Endodermal cell (in vitro differentiated cells): ENCODE data around the gene KRT6B. TPM values are rescaled to one million over a fixed set of nuclear protein-coding genes. Genes with fewer than 3 reads are reported as not detected.
"Not testable (repeated sequence)": the region's sequence is repeated elsewhere in the genome, so short reads cannot be mapped to it uniquely, and the experiment has no call there.

Experiments
- DNase-seq: peaks from one replicate; pipeline ENCODE4 v3.0.0-alpha.2; 2017
- H3K27ac ChIP-seq: 2 replicates; pipeline ENCODE4 v1.5.1; 2013; ENCODE audit warnings: mild to moderate bottlenecking, low read depth, low read length, moderate library complexity
- H3K27me3 ChIP-seq: 2 replicates; pipeline ENCODE4 v1.6.1; 2013; ENCODE audit warnings: mild to moderate bottlenecking, low read length, moderate library complexity; ENCODE audit not compliant: insufficient read depth, control insufficient read depth, poor library complexity, severe bottlenecking
- H3K36me3 ChIP-seq: 2 replicates; pipeline ENCODE4 v1.7.0; 2013; ENCODE audit warnings: mild to moderate bottlenecking, low read length, moderate library complexity; ENCODE audit not compliant: control insufficient read depth, insufficient read depth
- H3K4me1 ChIP-seq: one replicate; pipeline ENCODE4 v1.7.0; 2013; ENCODE audit warnings: low read length; ENCODE audit not compliant: control insufficient read depth, insufficient read depth
- H3K4me3 ChIP-seq: 2 replicates; pipeline ENCODE4 v1.5.1; 2013; ENCODE audit warnings: mild to moderate bottlenecking, low read length, moderate library complexity
- H3K9ac ChIP-seq: 2 replicates; pipeline ENCODE4 v1.6.1; 2013; ENCODE audit warnings: mild to moderate bottlenecking, low read length, moderate library complexity; ENCODE audit not compliant: poor library complexity, severe bottlenecking; ENCODE audit errors: extremely low read depth
- H3K9me3 ChIP-seq: 2 replicates; pipeline ENCODE4 v1.6.1; 2013; ENCODE audit warnings: mild to moderate bottlenecking, low read length, moderate library complexity; ENCODE audit not compliant: control insufficient read depth
- H3K27ac Mint-ChIP-seq: 2 replicates; pipeline ENCODE4 v1.8.0; 2020; ENCODE audit warnings: mixed read lengths
- H3K27me3 Mint-ChIP-seq: 2 replicates; pipeline ENCODE4 v1.8.0; 2021; ENCODE audit warnings: mild to moderate bottlenecking, mixed read lengths; ENCODE audit not compliant: insufficient read depth
- H3K36me3 Mint-ChIP-seq: 2 replicates; pipeline ENCODE4 v1.8.0; 2020; ENCODE audit warnings: low read depth, mixed read lengths
- H3K4me1 Mint-ChIP-seq: 2 replicates; pipeline ENCODE4 v1.8.0; 2020; ENCODE audit warnings: mixed read lengths
- H3K4me3 Mint-ChIP-seq: 2 replicates; pipeline ENCODE4 v1.8.0; 2020; ENCODE audit warnings: mild to moderate bottlenecking, moderate library complexity, mixed read lengths
- H3K9me3 Mint-ChIP-seq: 2 replicates; pipeline ENCODE4 v1.8.0; 2020; ENCODE audit warnings: mild to moderate bottlenecking, mixed read lengths
- CTCF ChIP-seq: fragments of 200-600 bp; sonication (generic); conservative IDR thresholded peaks from 2 replicates; pipeline ENCODE4 v1.5.0; 2021; ENCODE audit warnings: antibody characterized with exemption, mild to moderate bottlenecking
- WGBS, 2 experiments: methylation state at CpG; one replicate each; pipeline versions ENCODE4 v1.1.5 to v1.1.7; 2013; ENCODE audit warnings: missing lambda C conversion rate in 2 of 2, mixed read lengths in 1 of 2; ENCODE audit not compliant: insufficient coverage in 1 of 2, insufficient read length in 1 of 2; 5-methylcytosine and 5-hydroxymethylcytosine counted together
- total RNA-seq, 2 donors: library from RNA; stranded (reverse); fragmentation: NEBNext Ultra II Directional in 1 of 2; extraction: Animal tissue kit (Norgen Biotek cat#: 25700) in 1 of 2; gene quantifications; 2 replicates in 1 of 2; 3 replicates in 1 of 2; pipeline ENCODE4 v1.2.1, GENCODE V29; 2021

Gene KRT6B
- total RNA-seq, 2 donors from 2014 or later: not detected

- Histone ChIP-seq H3K27me3 (no peaks in the 10 kb centered on the region), H3K4me3 (no peak overlapping the region), H3K27ac (no peak overlapping the region), H3K4me1 (no peaks in the 10 kb centered on the region), H3K9me3 (no peaks in the 10 kb centered on the region), H3K9ac (no peak overlapping the region), H3K36me3 (no peaks in the 10 kb centered on the region)
- Mint-ChIP-seq H3K27ac (no peak overlapping the region), H3K4me1 (no peaks in the 10 kb centered on the region), H3K27me3 (peaks cover 1% of the 10 kb centered on the region), H3K9me3 (no peaks in the 10 kb centered on the region), H3K36me3 (no peaks in the 10 kb centered on the region), H3K4me3 (no peak overlapping the region)
- no peak for DNase-seq
- 83% methylated on average over 1 of the region's 1 CpG; no CpG with 5 or more reads in 1 of the 2 experiments for WGBS, 2 experiments
- TF ChIP-seq CTCF: no peak
These were observed 3.9 kb upstream of the KRT6B start for GRCh38 chr12:52455821-52456220.

DNA sequence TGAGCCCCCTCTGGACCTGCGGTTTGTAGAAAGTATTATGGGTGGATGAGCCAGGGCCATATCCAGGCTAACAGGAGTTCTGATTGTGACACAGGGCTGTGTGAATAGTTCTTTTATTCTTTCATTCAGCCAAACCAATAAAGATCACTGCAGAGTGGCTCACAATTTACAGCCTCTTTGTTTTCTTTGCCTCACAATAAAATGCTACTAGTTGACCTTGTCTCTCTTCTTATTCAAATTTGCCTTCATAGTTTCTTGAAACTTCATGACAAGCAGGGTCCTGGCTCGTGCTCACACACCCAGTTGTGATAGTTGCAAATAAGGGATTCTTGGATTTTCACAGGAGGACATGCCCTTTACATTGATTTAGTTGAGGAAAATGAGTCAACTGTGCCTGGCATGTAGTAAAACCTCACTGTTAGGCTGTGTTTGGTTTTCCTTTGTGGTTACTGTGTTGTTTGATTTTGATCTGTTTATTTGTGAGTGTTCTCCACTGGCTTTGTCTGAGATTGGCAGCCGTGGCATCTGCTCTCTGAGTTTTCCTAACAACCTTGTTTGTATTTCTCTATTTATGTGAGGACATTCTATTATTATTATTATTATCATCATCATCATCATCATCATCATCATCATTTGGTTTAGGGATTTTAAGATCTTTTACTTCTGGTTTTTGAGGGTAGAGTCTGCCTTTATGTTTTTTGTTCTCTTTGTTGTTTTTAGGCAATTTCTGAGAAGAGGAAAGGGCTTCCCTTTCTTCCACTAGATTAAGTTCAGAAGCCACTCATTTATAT, 2.7 kb upstream of the KRT6B start:
- Mint-ChIP-seq H3K4me1 (no peaks in the 10 kb centered on the region), H3K27ac (no peak overlapping the region), H3K36me3 (no peaks in the 10 kb centered on the region), H3K4me3 (no peak overlapping the region), H3K9me3 (no peaks in the 10 kb centered on the region), H3K27me3 (peaks cover 12% of the 10 kb centered on the region)
- H3K9ac ChIP-seq: no peak overlapping the region
- H3K27me3 ChIP-seq: no peaks in the 10 kb centered on the region
- no peak for DNase-seq
- 58% methylated on average over 2 of the region's 3 CpGs; no CpG with 5 or more reads in 1 of the 2 experiments for WGBS, 2 experiments
- no peak overlapping the region for H3K4me3 ChIP-seq
- H3K4me1 ChIP-seq: no peaks in the 10 kb centered on the region
- H3K36me3 ChIP-seq: no peaks in the 10 kb centered on the region
- TF ChIP-seq CTCF: no peak
- H3K9me3 ChIP-seq: no peaks in the 10 kb centered on the region
- H3K27ac ChIP-seq: peak overlapping the region; percentile 42

GRCh38 chr12:52448228-52448627, 3.7 kb downstream of the KRT6B start:
- Histone ChIP-seq H3K27me3 (no peaks in the 10 kb centered on the region), H3K27ac (no peak overlapping the region), H3K36me3 (no peaks in the 10 kb centered on the region), H3K4me3 (no peak overlapping the region), H3K9me3 (no peaks in the 10 kb centered on the region), H3K4me1 (no peaks in the 10 kb centered on the region), H3K9ac (no peak overlapping the region)
- no peak overlapping the region for H3K27ac Mint-ChIP-seq
- no peak overlapping the region for H3K4me3 Mint-ChIP-seq
- no peaks in the 10 kb centered on the region for H3K9me3 Mint-ChIP-seq
- 73 to 82% methylated on average over 3 of the region's 3 CpGs for WGBS, 2 experiments
- no peak for TF ChIP-seq CTCF
- no peaks in the 10 kb centered on the region for H3K36me3 Mint-ChIP-seq
- peaks cover 16% of the 10 kb centered on the region for H3K27me3 Mint-ChIP-seq
- DNase-seq: no peak
- H3K4me1 Mint-ChIP-seq: no peaks in the 10 kb centered on the region

GRCh38 chr12:52447196-52447595, 4.8 kb downstream of the KRT6B start:
- peaks cover 17% of the 10 kb centered on the region for H3K27me3 Mint-ChIP-seq
- not testable (repeated sequence) for H3K27ac Mint-ChIP-seq, H3K27me3 ChIP-seq, H3K9ac ChIP-seq, H3K9me3 Mint-ChIP-seq, H3K4me3 ChIP-seq, H3K36me3 Mint-ChIP-seq, H3K36me3 ChIP-seq, H3K9me3 ChIP-seq, H3K27ac ChIP-seq, H3K4me1 ChIP-seq, H3K4me1 Mint-ChIP-seq, H3K4me3 Mint-ChIP-seq
- 84 to 92% methylated on average over 3 to 11 of the region's 11 CpGs for WGBS, 2 experiments
- DNase-seq: peak; percentile 43
